Right renal pelvis (tissue), 4 donors: ENCODE data around the gene FAM184B. TPM values are rescaled to one million over a fixed set of nuclear protein-coding genes. Genes with fewer than 3 reads are reported as not detected.

ENCODE experiments used
- DNase-seq, 4 donors: peaks; one replicate each; pipeline ENCODE4 v3.0.0-alpha.2; 2013; ENCODE audit warnings: low read depth in 4 of 4, low spot score in 3 of 4, missing footprints in 1 of 4
- polyA plus RNA-seq, 4 donors: library from polyadenylated mRNA; unstranded; fragments of 120-200 nt; gene quantifications; one replicate each; pipeline ENCODE4 v1.2.1, GENCODE V29; 2013; ENCODE audit not compliant: insufficient read length in 4 of 4

The FAM184B gene
- polyA plus RNA-seq, 4 donors, result 0.35 to 0.53 (median 0.42) TPM

- no peak for DNase-seq
Measured at GRCh38 chr4:17646693-17647092, 134.7 kb downstream of the FAM184B start.

- no peak for DNase-seq
Measured at GRCh38 chr4:17642398-17642783, 139.0 kb downstream of the FAM184B start.

GRCh38 chr4:17639136-17639535 is 142.3 kb downstream of the FAM184B start:
- no peak for DNase-seq

- peak; percentile 27 to 51 (median 44) for DNase-seq
Measured at GRCh38 chr4:17636696-17637622, 144.5 kb downstream of the FAM184B start.

- DNase-seq, result no peak
Measured at GRCh38 chr4:17636341-17636695, 145.1 kb downstream of the FAM184B start.

- no peak for DNase-seq
Measured at GRCh38 chr4:17635056-17635455, 146.4 kb downstream of the FAM184B start.

GRCh38 chr4:17633600-17633999 is 147.8 kb downstream of the FAM184B start:
- no peak for DNase-seq

- no peak for DNase-seq
Measured at GRCh38 chr4:17630228-17630627, 151.2 kb downstream of the FAM184B start.

- DNase-seq, result no peak
Measured at GRCh38 chr4:17624821-17625220, 156.6 kb downstream of the FAM184B start.

- no peak for DNase-seq
Measured at GRCh38 chr4:17623451-17624001, 157.9 kb downstream of the FAM184B start.

GRCh38 chr4:17619416-17620105 is 161.9 kb downstream of the FAM184B start:
- no peak for DNase-seq

GRCh38 chr4:17618926-17619325 is 162.5 kb downstream of the FAM184B start:
- no peak for DNase-seq

GRCh38 chr4:17616283-17616682 is 165.1 kb downstream of the FAM184B start:
- no peak for DNase-seq

GRCh38 chr4:17614416-17615299 is 166.8 kb downstream of the FAM184B start, which contains the start of gene MED28:
Gene MED28 (plus strand): TSS chr4:17614641. CDS start chr4:17614655, 14 bp downstream.
- peak; percentile 88 to 94 (median 92) for DNase-seq

- peak in 1 of 4 donors; percentile 5 for DNase-seq
Measured at GRCh38 chr4:17613761-17614415, 167.5 kb downstream of the FAM184B start.

GRCh38 chr4:17605236-17605635 is 176.2 kb downstream of the FAM184B start:
- DNase-seq, result no peak

- DNase-seq, result no peak
Measured at GRCh38 chr4:17599826-17600225, 181.6 kb downstream of the FAM184B start.

- DNase-seq, result no peak
Measured at GRCh38 chr4:17597517-17597916, 183.9 kb downstream of the FAM184B start.

- no peak for DNase-seq
Measured at GRCh38 chr4:17595471-17596005, 185.9 kb downstream of the FAM184B start.

GRCh38 chr4:17589355-17589754 is 192.1 kb downstream of the FAM184B start:
- DNase-seq, result no peak
